Hematopoietic multipotent progenitor cell (in vitro differentiated cells): ENCODE data around the gene PPP1R14B. TPM values are rescaled to one million over a fixed set of nuclear protein-coding genes. Genes with fewer than 3 reads are reported as not detected.

Experiments
- DNase-seq, 3 donors: peaks; one replicate each; pipeline ENCODE4 v3.0.0-alpha.2; 2011 to 2015; ENCODE audit warnings: low read depth in 2 of 3, low spot score in 2 of 3
- total RNA-seq: library from RNA; depleted of rRNA; stranded (reverse); fragments of >200 nt; gene quantifications from one replicate; pipeline ENCODE4 v1.2.3, GENCODE V29; 2012

PPP1R14B gene
- total RNA-seq, 1 donor, result 77.0 TPM

GRCh38 chr11:64232967-64233315, 13.8 kb downstream of the PPP1R14B start:
- no peak for DNase-seq

GRCh38 chr11:64232182-64232966, 14.4 kb downstream of the PPP1R14B start:
- DNase-seq, result no peak

- DNase-seq, result no peak
Observed at GRCh38 chr11:64231546-64231945, 15.2 kb downstream of the PPP1R14B start.

GRCh38 chr11:64230985-64231365, 15.8 kb downstream of the PPP1R14B start:
- DNase-seq, result peak in 1 of 3 donors; percentile 71

- peak in 2 of 3 donors; percentile 89 to 95 for DNase-seq
Observed at GRCh38 chr11:64230171-64230984, 16.4 kb downstream of the PPP1R14B start, which contains the start of gene DNAJC4. Gene DNAJC4 (plus strand): TSS chr11:64230548. CDS start chr11:64230855, 307 bp downstream.

- no peak for DNase-seq
Observed at GRCh38 chr11:64229744-64230170, 17.0 kb downstream of the PPP1R14B start.

GRCh38 chr11:64229090-64229743, 17.5 kb downstream of the PPP1R14B start:
- DNase-seq, result no peak

- DNase-seq, result no peak
Observed at GRCh38 chr11:64227405-64227956, 19.3 kb downstream of the PPP1R14B start.

GRCh38 chr11:64226507-64227051, 20.2 kb downstream of the PPP1R14B start:
- DNase-seq, result peak in 2 of 3 donors; percentile 48 to 64

- DNase-seq, result peak in 2 of 3 donors; percentile 85 to 88
Observed at GRCh38 chr11:64225608-64226506, 20.9 kb downstream of the PPP1R14B start, which contains the start of the genes NUDT22 and TRPT1. Gene NUDT22 (plus strand): TSS chr11:64226274. CDS start chr11:64226653, 379 bp downstream. Gene TRPT1 (minus strand): TSS chr11:64226186. CDS start chr11:64225860, 326 bp downstream.

- no peak for DNase-seq
Observed at GRCh38 chr11:64224891-64225607, 21.7 kb downstream of the PPP1R14B start.

- no peak for DNase-seq
Observed at GRCh38 chr11:64224151-64224890, 22.4 kb downstream of the PPP1R14B start.

- no peak for DNase-seq
Observed at GRCh38 chr11:64223001-64223651, 23.6 kb downstream of the PPP1R14B start.

- DNase-seq, result no peak
Observed at GRCh38 chr11:64222651-64223000, 24.1 kb downstream of the PPP1R14B start.

GRCh38 chr11:64220798-64221197, 25.9 kb downstream of the PPP1R14B start:
- no peak for DNase-seq

GRCh38 chr11:64220271-64220670, 26.5 kb downstream of the PPP1R14B start:
- DNase-seq, result no peak

GRCh38 chr11:64219755-64220154, 27.0 kb downstream of the PPP1R14B start:
- no peak for DNase-seq

- no peak for DNase-seq
Observed at GRCh38 chr11:64219354-64219684, 27.4 kb downstream of the PPP1R14B start.
